Thyroid gland (tissue), 4 donors: Measurements from ENCODE around the gene DIRAS2. TPM values are rescaled to one million over a fixed set of nuclear protein-coding genes. Genes with fewer than 3 reads are reported as not detected.

Source experiments
- DNase-seq, 2 donors: peaks; one replicate each; pipeline ENCODE4 v3.0.0-alpha.2; 2019
- H3K27ac ChIP-seq, 3 donors: fragments of 200-600 bp; sonication (generic); 1 replicate in 2 of 3; 2 replicates in 1 of 3; pipeline ENCODE4 v1.5.1; 2016 to 2019; ENCODE audit warnings: mild to moderate bottlenecking in 1 of 3, moderate library complexity in 1 of 3
- H3K27me3 ChIP-seq: fragments of 200-600 bp; sonication (generic); one replicate; pipeline ENCODE4 v1.5.1; 2019
- H3K36me3 ChIP-seq, 2 donors: fragments of 200-600 bp; sonication (generic); one replicate each; pipeline ENCODE4 v1.5.1; 2016 to 2019
- H3K4me1 ChIP-seq, 2 donors: fragments of 200-600 bp; sonication (generic); one replicate each; pipeline ENCODE4 v1.5.1; 2017 to 2019
- H3K4me3 ChIP-seq, 3 donors: fragments of 200-600 bp; sonication (generic); replicated peaks in 1 of 3; 1 replicate in 2 of 3; 2 replicates in 1 of 3; pipeline ENCODE4 v1.5.1; 2016; ENCODE audit warnings: mild to moderate bottlenecking in 1 of 3
- H3K9me3 ChIP-seq: fragments of 200-600 bp; sonication (generic); one replicate; pipeline ENCODE4 v1.5.1; 2017
- POLR2A ChIP-seq, 2 donors: fragments of 450-650 bp; IDR thresholded peaks; one replicate each; pipeline ENCODE4 v1.6.1; 2017; ENCODE audit warnings: antibody characterized with exemption in 2 of 2, mild to moderate bottlenecking in 2 of 2, moderate library complexity in 1 of 2
- WGBS, 2 donors: methylation state at CpG; one replicate each; pipeline ENCODE4 v1.1.5; 2017; 5-methylcytosine and 5-hydroxymethylcytosine counted together
- intact Hi-C: fragments of 100-400 bp; cut with DNase I; formaldehyde crosslinking; loops from one replicate; pipeline ENCODE4 v1.15.1; 2023
- total RNA-seq, 4 donors: library from RNA; depleted of rRNA; stranded (reverse); fragments of >200 nt; gene quantifications; one replicate each; pipeline ENCODE4 v1.2.3, GENCODE V29; 2016
- TF ChIP-seq, protein P1 (sequence below), 6 experiments: fragments of 200-600 bp in 3 of 6; fragments of 450-650 bp in 3 of 6; sonication (generic) in 3 of 6; IDR thresholded peaks; one replicate each; pipeline ENCODE4 v1.5.1; 2016 to 2019; ENCODE audit warnings: antibody characterized with exemption in 6 of 6, mild to moderate bottlenecking in 2 of 6, inconsistent platforms in 1 of 6, moderate library complexity in 1 of 6

Gene DIRAS2
- total RNA-seq, 4 donors from 2014 or later, result 2.6 to 11.3 (median 6.6) TPM

GRCh38 chr9:90611121-90611520, 31.5 kb downstream of the DIRAS2 start:
- 90 to 93% methylated on average over 7 of the region's 7 CpGs for WGBS, 2 donors
- Histone ChIP-seq H3K4me1 (no peaks in the 10 kb centered on the region), H3K27me3 (no peaks in the 10 kb centered on the region), H3K36me3 (no peaks in the 10 kb centered on the region), H3K4me3 (no peak overlapping the region), H3K9me3 (no peaks in the 10 kb centered on the region), H3K27ac (no peak overlapping the region)
- TF ChIP-seq, protein P1, sequence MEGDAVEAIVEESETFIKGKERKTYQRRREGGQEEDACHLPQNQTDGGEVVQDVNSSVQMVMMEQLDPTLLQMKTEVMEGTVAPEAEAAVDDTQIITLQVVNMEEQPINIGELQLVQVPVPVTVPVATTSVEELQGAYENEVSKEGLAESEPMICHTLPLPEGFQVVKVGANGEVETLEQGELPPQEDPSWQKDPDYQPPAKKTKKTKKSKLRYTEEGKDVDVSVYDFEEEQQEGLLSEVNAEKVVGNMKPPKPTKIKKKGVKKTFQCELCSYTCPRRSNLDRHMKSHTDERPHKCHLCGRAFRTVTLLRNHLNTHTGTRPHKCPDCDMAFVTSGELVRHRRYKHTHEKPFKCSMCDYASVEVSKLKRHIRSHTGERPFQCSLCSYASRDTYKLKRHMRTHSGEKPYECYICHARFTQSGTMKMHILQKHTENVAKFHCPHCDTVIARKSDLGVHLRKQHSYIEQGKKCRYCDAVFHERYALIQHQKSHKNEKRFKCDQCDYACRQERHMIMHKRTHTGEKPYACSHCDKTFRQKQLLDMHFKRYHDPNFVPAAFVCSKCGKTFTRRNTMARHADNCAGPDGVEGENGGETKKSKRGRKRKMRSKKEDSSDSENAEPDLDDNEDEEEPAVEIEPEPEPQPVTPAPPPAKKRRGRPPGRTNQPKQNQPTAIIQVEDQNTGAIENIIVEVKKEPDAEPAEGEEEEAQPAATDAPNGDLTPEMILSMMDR (IDR thresholded peaks at IDR 0.05), result no peak
- no peak for TF ChIP-seq POLR2A (IDR thresholded peaks at IDR 0.05)
- no peak for DNase-seq
- intact Hi-C loops, result no loop called here

- Histone ChIP-seq H3K36me3 (no peaks in the 10 kb centered on the region), H3K27ac (no peak overlapping the region), H3K4me3 (no peak overlapping the region), H3K4me1 (no peaks in the 10 kb centered on the region), H3K9me3 (no peaks in the 10 kb centered on the region), H3K27me3 (no peaks in the 10 kb centered on the region)
- intact Hi-C loops, result no loop called here
- DNase-seq, result no peak
- TF ChIP-seq, protein P1 (IDR thresholded peaks at IDR 0.05), result no peak
- no peak for TF ChIP-seq POLR2A (IDR thresholded peaks at IDR 0.05)
- WGBS, 2 donors, result 73 to 88% methylated on average over 10 of the region's 10 CpGs
Measured at GRCh38 chr9:90607701-90608516, 34.7 kb downstream of the DIRAS2 start.

DNA sequence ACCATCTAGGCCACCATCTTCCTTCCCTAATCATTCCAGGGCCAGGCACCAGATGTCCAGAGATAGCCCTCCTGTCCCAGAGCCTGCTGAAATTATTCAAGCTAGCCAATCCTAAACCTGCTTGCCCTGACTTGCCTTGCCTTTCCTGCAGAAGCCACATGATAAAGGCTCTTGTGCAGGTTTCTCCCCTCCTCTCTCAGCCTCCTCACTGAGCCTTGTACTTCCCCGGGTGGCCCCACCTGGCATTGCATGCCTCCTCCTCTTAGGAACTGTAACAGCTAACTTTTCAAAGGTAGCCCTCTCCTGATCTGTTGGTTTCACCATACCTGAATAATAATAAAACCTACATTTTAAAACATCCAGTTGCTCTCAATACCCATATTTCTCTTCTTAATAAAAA, 42.6 kb downstream of the DIRAS2 start:
- no peak for DNase-seq
- intact Hi-C loops, result no loop called here
- no peak overlapping the region for H3K4me3 ChIP-seq
- H3K4me1 ChIP-seq, result no peaks in the 10 kb centered on the region
- no peak overlapping the region for H3K27ac ChIP-seq
- no peaks in the 10 kb centered on the region for H3K27me3 ChIP-seq
- 62 to 71% methylated on average over 1 of the region's 1 CpG for WGBS, 2 donors
- no peaks in the 10 kb centered on the region for H3K36me3 ChIP-seq
- no peaks in the 10 kb centered on the region for H3K9me3 ChIP-seq
- TF ChIP-seq, protein P1 (IDR thresholded peaks at IDR 0.05), result no peak
- TF ChIP-seq POLR2A (IDR thresholded peaks at IDR 0.05), result no peak

DNA sequence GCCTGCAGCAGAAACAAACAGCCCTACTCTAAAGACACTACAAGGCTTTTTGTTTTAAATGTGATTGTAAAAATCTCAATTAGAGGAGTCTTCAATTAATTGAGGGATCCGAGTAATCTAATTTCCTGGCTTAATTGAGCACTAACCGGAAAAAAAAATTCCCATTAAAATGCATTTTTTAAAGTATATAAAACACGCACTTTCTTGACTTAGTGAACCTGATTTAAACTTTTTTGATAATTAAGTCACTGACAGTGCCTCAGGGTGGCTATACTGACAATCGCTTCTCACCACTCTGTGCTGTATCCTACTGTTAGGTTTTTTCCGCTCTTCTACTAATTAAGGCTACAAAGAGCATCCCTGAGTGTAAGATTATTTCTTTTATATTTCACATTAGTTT, 44.4 kb downstream of the DIRAS2 start:
- WGBS, 2 donors, result 93 to 94% methylated on average over 5 of the region's 5 CpGs
- Histone ChIP-seq H3K36me3 (no peaks in the 10 kb centered on the region), H3K4me1 (no peaks in the 10 kb centered on the region), H3K27ac (no peak overlapping the region), H3K9me3 (no peaks in the 10 kb centered on the region), H3K27me3 (no peaks in the 10 kb centered on the region), H3K4me3 (no peak overlapping the region)
- TF ChIP-seq, protein P1 (IDR thresholded peaks at IDR 0.05), result no peak
- TF ChIP-seq POLR2A (IDR thresholded peaks at IDR 0.05), result no peak
- intact Hi-C loops, result no loop called here
- no peak for DNase-seq

GRCh38 chr9:90593646-90594045, 49.0 kb downstream of the DIRAS2 start:
- Histone ChIP-seq H3K27ac (no peak overlapping the region), H3K4me3 (no peak overlapping the region), H3K36me3 (no peaks in the 10 kb centered on the region), H3K4me1 (no peaks in the 10 kb centered on the region), H3K27me3 (no peaks in the 10 kb centered on the region), H3K9me3 (no peaks in the 10 kb centered on the region)
- WGBS, 2 donors, result 74 to 93% methylated on average over 2 of the region's 2 CpGs
- TF ChIP-seq, protein P1 (IDR thresholded peaks at IDR 0.05), result no peak
- no peak for TF ChIP-seq POLR2A (IDR thresholded peaks at IDR 0.05)
- intact Hi-C loops, result no loop called here
- DNase-seq, result no peak
